Esophagus muscularis mucosa (tissue), 3 donors: Measurements from ENCODE around the gene MND1.

Experiments used
- POLR2A ChIP-seq: fragments of 450-650 bp; IDR thresholded peaks from one replicate; pipeline ENCODE4 v1.6.1; 2017; ENCODE audit warnings: antibody characterized with exemption, moderate library complexity, mild to moderate bottlenecking, low read depth
- TF ChIP-seq, protein P1 (sequence below), 3 experiments: fragments of 200-600 bp in 2 of 3; fragments of 450-650 bp in 1 of 3; sonication (generic) in 2 of 3; IDR thresholded peaks; one replicate each; pipeline ENCODE4 v1.5.1; 2017 to 2019; ENCODE audit warnings: antibody characterized with exemption in 3 of 3, mild to moderate bottlenecking in 2 of 3, moderate library complexity in 1 of 3

DNA sequence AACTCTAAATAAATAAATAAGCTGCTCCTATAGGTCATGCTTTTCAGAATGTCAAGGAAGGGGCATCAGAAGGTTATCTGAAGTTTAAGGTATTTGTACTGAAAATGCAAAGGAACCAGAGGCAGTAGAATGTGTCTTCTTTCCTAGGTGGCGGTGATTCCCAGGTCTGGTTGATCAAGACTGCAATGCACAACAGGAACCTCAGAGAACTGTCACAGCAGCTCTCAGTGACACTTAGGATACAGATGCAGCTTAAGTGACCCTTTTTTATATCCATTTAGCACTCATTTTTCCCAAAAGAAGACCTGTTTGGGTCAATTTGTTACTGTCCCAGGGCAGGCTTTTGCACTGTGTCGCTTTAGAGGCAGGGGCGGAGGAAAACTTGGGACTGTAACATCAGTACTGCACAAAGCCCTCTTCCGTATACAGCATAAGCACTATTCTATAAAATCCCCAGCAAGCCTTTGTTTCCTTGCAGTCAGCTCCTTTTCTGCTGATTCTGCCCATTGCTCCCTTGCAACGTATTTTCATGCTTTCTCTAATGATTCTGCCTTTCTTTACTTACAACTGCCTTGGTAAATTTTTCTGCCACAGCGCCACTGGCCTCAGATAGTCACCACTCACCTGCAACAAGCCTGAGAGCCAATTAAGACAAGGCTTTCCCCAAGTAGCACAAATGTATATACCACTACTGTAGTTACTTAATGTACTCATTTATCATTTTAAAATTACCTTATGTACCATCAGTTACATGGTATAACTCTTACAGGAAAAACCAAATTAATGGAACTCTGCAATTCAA is 1.5 kb upstream of the MND1 start:
- TF ChIP-seq, protein P1, sequence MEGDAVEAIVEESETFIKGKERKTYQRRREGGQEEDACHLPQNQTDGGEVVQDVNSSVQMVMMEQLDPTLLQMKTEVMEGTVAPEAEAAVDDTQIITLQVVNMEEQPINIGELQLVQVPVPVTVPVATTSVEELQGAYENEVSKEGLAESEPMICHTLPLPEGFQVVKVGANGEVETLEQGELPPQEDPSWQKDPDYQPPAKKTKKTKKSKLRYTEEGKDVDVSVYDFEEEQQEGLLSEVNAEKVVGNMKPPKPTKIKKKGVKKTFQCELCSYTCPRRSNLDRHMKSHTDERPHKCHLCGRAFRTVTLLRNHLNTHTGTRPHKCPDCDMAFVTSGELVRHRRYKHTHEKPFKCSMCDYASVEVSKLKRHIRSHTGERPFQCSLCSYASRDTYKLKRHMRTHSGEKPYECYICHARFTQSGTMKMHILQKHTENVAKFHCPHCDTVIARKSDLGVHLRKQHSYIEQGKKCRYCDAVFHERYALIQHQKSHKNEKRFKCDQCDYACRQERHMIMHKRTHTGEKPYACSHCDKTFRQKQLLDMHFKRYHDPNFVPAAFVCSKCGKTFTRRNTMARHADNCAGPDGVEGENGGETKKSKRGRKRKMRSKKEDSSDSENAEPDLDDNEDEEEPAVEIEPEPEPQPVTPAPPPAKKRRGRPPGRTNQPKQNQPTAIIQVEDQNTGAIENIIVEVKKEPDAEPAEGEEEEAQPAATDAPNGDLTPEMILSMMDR (IDR thresholded peaks at IDR 0.05) = no peak
- TF ChIP-seq POLR2A = no peak
